ENCODE results near the gene VIPR2. TPM values are rescaled to one million over a fixed set of nuclear protein-coding genes. Genes with fewer than 3 reads are reported as not detected.
A peak's percentile ranks its signal among the peaks of the same experiment; 100 is the strongest.

VIPR2 gene
- total and polyA plus RNA-seq, 2 experiments from 2014 or later: 1.3 to 2.7 TPM

GRCh38 chr7:159031750-159032149 is 112.9 kb downstream of the VIPR2 start:
- DNase-seq (ENCODE audit: low spot score) (no peak), ATAC-seq (no peak)
- Histone ChIP-seq H4K20me1 (replicated peaks; ENCODE audit: insufficient read depth) (no peaks in the 10 kb centered on the region), H3K79me2 (replicated peaks; ENCODE audit: insufficient read depth) (no peaks in the 10 kb centered on the region), H3F3A (replicated peaks; ENCODE audit: low read depth) (no peaks in the 10 kb centered on the region), H3K4me1 (ENCODE audit: insufficient read depth) (peaks cover 4% of the 10 kb centered on the region; the same call in 1 of the 2 replicates), H3K9me2 (ENCODE audit: insufficient read depth) (no peaks in the 10 kb centered on the region), H3K27ac (ENCODE audit: low read depth) (no peak overlapping the region), H3K27me3 (ENCODE audit: insufficient read depth) (no peaks in the 10 kb centered on the region), H3K4me2 (peak overlapping the region; percentile 90; the same call in 1 of the 2 replicates), H3K36me3 (ENCODE audit: insufficient read depth) (no peaks in the 10 kb centered on the region), H2AFZ (peak overlapping the region; percentile 98; the same call in 1 of the 2 replicates), H3K4me3 (peak overlapping the region; percentile 76)
- H3K4me3 Mint-ChIP-seq: peak overlapping the region; percentile 75; the same call in 2 of the 3 replicates
- H3K36me3 Mint-ChIP-seq (ENCODE audit: low read depth): peaks cover 1% of the 10 kb centered on the region; the same call in 1 of the 3 replicates
- TF ChIP-seq POLR2AphosphoS5 (IDR thresholded peaks at IDR 0.05; ENCODE audit: low read depth) (no peak), ZNF462 (CRISPR knock-in tag; IDR thresholded peaks at IDR 0.05) (no peak), ZNF331 (CRISPR knock-in tag; IDR thresholded peaks at IDR 0.05; ENCODE audit: low read depth) (no peak), CREB1 (CRISPR knock-in tag; IDR thresholded peaks at IDR 0.05; ENCODE audit: low read depth) (no peak), REST (IDR thresholded peaks at IDR 0.05; ENCODE audit: unreplicated experiment) (no peak)
- peaks cover 8% of the 10 kb centered on the region for H3K4me1 Mint-ChIP-seq
- H3K27me3 Mint-ChIP-seq (ENCODE audit: insufficient read depth, low read depth, poor library complexity): peaks cover 8% of the 10 kb centered on the region
- H3K27ac Mint-ChIP-seq: no peak overlapping the region
- peaks cover 67% of the 10 kb centered on the region for H3K9me3 Mint-ChIP-seq

Data from GM23338 (cell line).